Calu3 (cell line): Measurements from ENCODE around the gene RPS6KC1. TPM values are rescaled to one million over a fixed set of nuclear protein-coding genes. Genes with fewer than 3 reads are reported as not detected.

Source experiments
- BruUV-seq: library from RNA; stranded (reverse); fragments of 400-500 nt; replicated peaks from 2 replicates; lab custom pipeline; 2021; lab: Mats Ljungman, UMichigan
- CTCF ChIA-PET: fragments of 300-600 bp; sonication (Branson Sonifier 250); formaldehyde crosslinking; loops from one replicate; lab custom pipeline; 2022; ENCODE audit warnings: antibody characterized with exemption; lab: Charles Lee
- DNase-seq: peaks from one replicate; pipeline ENCODE4 v3.0.0; 2022
- H3K27ac Mint-ChIP-seq: one replicate; pipeline ENCODE4 v1.8.0; 2022; ENCODE audit warnings: mixed read lengths; ENCODE audit not compliant: unreplicated experiment
- H3K27me3 Mint-ChIP-seq: one replicate; pipeline ENCODE4 v1.8.0; 2022; ENCODE audit warnings: mixed read lengths; ENCODE audit not compliant: unreplicated experiment
- H3K36me3 Mint-ChIP-seq: one replicate; pipeline ENCODE4 v1.8.0; 2022; ENCODE audit warnings: mild to moderate bottlenecking, moderate library complexity, mixed read lengths; ENCODE audit not compliant: insufficient read depth, unreplicated experiment
- H3K4me1 Mint-ChIP-seq: one replicate; pipeline ENCODE4 v1.8.0; 2022; ENCODE audit warnings: mild to moderate bottlenecking, low read depth, mixed read lengths; ENCODE audit not compliant: unreplicated experiment
- H3K4me3 Mint-ChIP-seq: one replicate; pipeline ENCODE4 v1.8.0; 2022; ENCODE audit warnings: mild to moderate bottlenecking, low read depth, moderate library complexity, mixed read lengths; ENCODE audit not compliant: unreplicated experiment
- H3K9me3 Mint-ChIP-seq: one replicate; pipeline ENCODE4 v1.8.0; 2022; ENCODE audit warnings: low read depth, mixed read lengths; ENCODE audit not compliant: unreplicated experiment
- intact Hi-C: fragments of 100-400 bp; cut with micrococcal nuclease; formaldehyde crosslinking; loops from one replicate; pipeline ENCODE4 v1.10.0; 2022; ENCODE audit not compliant: unreplicated experiment
- total RNA-seq: library from RNA; stranded (reverse); gene quantifications from 2 replicates; pipeline ENCODE4 v1.2.3, GENCODE V29; 2022
- TF ChIP-seq, protein P1 (sequence below): fragments of 200-600 bp; IDR thresholded peaks from one replicate; pipeline ENCODE4 v1.8.0; 2022; ENCODE audit warnings: antibody characterized with exemption; ENCODE audit not compliant: unreplicated experiment

Gene RPS6KC1
- total RNA-seq, 1 experiment from 2014 or later, result 23.5 TPM

DNA sequence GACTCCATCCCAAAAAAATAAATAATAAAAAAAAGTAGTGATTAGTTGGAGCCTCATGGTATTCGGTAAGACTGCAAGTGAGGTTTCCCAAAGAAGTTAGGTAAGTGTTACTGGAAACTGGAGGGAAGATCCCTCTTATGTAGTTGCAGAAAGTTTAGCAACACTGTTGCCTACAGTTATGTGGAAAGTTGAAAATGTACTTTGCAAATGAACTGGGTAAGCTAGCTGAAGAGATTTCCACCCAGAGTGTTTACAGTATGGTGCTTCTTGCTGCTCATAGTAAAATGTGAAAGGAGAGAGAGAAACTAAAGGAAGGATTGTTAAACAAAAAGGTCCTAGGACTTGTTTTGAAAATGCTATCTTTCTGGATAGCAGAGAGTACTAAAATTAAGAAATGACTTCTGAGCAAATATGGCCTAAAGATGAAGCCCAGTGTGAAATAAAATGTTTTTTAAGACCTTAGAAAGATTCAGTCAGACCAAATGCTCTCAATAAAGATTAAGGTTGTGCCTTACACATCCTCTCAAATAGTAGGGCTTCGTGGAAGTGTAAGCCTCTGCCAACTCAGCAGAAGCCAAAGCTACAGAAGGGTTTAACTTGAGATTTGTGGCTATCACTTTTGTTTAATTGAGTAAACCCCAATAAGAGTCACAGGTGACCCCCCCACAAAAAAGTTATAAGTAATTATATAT, 31.5 kb downstream of the RPS6KC1 start:
- TF ChIP-seq, protein P1, sequence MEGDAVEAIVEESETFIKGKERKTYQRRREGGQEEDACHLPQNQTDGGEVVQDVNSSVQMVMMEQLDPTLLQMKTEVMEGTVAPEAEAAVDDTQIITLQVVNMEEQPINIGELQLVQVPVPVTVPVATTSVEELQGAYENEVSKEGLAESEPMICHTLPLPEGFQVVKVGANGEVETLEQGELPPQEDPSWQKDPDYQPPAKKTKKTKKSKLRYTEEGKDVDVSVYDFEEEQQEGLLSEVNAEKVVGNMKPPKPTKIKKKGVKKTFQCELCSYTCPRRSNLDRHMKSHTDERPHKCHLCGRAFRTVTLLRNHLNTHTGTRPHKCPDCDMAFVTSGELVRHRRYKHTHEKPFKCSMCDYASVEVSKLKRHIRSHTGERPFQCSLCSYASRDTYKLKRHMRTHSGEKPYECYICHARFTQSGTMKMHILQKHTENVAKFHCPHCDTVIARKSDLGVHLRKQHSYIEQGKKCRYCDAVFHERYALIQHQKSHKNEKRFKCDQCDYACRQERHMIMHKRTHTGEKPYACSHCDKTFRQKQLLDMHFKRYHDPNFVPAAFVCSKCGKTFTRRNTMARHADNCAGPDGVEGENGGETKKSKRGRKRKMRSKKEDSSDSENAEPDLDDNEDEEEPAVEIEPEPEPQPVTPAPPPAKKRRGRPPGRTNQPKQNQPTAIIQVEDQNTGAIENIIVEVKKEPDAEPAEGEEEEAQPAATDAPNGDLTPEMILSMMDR, result no peak
- Mint-ChIP-seq H3K9me3 (no peaks in the 10 kb centered on the region), H3K36me3 (no peaks in the 10 kb centered on the region), H3K4me3 (no peak overlapping the region), H3K4me1 (peaks cover 9% of the 10 kb centered on the region), H3K27ac (no peak overlapping the region), H3K27me3 (no peaks in the 10 kb centered on the region)
- no TSS peak for BruUV-seq
- DNase-seq, result no peak
- CTCF ChIA-PET, result no interaction called here
- intact Hi-C loops, result no loop called here

DNA sequence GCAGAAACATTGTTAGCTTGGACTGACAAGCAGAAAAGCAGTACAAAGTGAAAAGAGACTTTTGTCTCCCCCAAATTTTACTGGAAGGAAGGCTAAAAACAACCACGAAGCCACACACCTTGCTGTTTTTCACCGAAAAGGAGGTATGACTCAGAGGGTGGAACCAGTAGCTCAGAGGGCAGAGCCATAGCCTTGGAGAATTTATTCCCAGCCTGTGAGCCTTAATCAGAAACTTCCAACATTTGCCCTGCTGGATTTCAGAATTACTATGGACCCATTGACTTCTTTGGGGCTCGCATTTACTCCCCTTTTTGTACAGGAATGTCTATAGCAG, 32.0 kb downstream of the RPS6KC1 start:
- DNase-seq, result no peak
- Mint-ChIP-seq H3K36me3 (no peaks in the 10 kb centered on the region), H3K9me3 (no peaks in the 10 kb centered on the region), H3K4me3 (no peak overlapping the region), H3K27ac (no peak overlapping the region), H3K4me1 (peaks cover 9% of the 10 kb centered on the region), H3K27me3 (no peaks in the 10 kb centered on the region)
- TF ChIP-seq, protein P1, result no peak
- intact Hi-C loops, result no loop called here
- BruUV-seq, result no TSS peak
- CTCF ChIA-PET, result no interaction called here

DNA sequence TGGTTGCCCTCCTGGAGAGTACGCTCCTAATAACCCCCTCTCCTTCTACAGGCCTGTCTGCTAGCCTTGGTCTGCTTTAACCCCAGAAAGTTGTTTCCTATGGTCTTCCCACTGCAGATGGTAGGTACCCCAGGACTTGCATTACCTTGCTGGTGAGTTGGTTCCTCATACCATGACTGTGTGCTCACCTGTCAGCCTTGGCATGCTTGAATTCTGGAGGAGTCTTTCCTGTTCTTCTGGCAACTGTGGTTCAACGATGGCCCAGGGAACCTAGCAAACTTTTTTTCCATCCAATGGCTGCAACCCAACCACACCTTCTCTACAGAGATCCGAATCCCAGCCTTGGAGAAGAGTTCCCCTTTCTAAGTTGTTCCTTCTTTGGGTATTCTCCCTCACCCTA, 36.9 kb downstream of the RPS6KC1 start:
- no peaks in the 10 kb centered on the region for H3K36me3 Mint-ChIP-seq

DNA sequence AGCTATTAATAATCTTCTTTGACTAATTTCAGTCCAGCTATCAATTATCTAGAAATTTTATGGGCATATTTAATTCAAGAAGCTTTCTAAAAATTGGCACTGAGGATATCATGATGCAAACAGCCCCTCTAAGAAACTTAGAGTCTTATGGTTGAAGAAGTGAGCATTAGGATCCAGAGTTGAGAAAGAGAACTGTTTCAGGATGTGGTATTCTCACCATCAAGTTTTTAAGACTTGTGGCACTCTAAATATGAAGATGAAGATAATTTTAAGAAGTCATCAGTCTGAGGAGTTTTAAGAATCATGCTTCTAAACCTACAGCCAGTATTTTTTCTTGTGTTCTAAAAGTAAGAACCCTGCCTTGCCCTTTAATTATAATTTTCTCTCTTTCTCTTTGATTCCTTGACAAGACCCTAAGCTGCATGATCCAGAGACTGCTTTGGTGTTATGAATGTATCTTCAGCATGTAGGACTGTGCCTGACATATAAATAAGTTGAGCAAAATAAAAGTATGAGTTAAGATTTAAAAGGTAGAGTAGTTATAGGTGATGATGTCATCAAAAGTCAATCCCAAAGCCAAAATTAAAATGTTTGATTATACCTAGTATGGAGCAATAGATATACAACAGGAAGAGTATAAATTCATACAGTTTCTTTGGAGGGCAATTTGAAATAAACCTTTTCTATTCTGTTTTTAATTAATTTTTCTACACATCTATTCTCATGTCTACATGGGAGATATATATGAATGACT, 39.1 kb downstream of the RPS6KC1 start:
- CTCF ChIA-PET, result interaction anchor here (0.7 kb wide), 1 partner anchor 895 kb away, joined by 3 read pairs; no protein-coding TSS in a partner anchor
- intact Hi-C loops, result no loop called here
- TF ChIP-seq, protein P1, result no peak
- H3K4me1 Mint-ChIP-seq, result peaks cover 24% of the 10 kb centered on the region
- no peaks in the 10 kb centered on the region for H3K36me3 Mint-ChIP-seq
- H3K4me3 Mint-ChIP-seq, result no peak overlapping the region
- no peak overlapping the region for H3K27ac Mint-ChIP-seq
- DNase-seq, result no peak
- no TSS peak for BruUV-seq
- H3K27me3 Mint-ChIP-seq, result no peaks in the 10 kb centered on the region
- no peaks in the 10 kb centered on the region for H3K9me3 Mint-ChIP-seq

More for the DNA sequence above, 36.9 kb downstream of the RPS6KC1 start:
- TF ChIP-seq, protein P1, result no peak
- Mint-ChIP-seq H3K4me1 (peaks cover 9% of the 10 kb centered on the region), H3K27ac (no peak overlapping the region), H3K9me3 (no peaks in the 10 kb centered on the region), H3K4me3 (no peak overlapping the region), H3K27me3 (no peaks in the 10 kb centered on the region)
- intact Hi-C loops, result no loop called here
- CTCF ChIA-PET, result no interaction called here
- DNase-seq, result no peak
- no TSS peak for BruUV-seq
